ENCODE measurements around the gene SIRT5.

The SIRT5 gene

DNA sequence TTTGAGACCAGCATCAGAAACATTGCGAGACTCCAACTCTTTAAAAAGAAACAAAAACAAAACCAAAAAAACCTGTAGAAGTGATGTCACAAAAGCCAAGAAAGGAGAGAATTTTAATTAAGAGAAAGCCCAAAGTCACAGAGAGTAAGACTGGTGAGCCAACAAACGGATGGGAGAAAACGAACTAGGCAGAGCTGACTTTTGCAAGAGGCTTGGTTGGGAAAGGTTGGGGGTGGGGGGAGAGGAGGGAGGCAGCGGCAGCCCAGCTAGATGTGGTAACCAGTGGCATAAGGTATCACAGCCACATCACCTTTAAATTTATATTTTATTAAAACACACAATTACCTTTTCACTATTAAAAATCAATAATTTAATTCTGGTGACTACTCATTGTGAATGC lies 64.2 kb downstream of the SIRT5 start:
- no peak for DNase-seq

DNA sequence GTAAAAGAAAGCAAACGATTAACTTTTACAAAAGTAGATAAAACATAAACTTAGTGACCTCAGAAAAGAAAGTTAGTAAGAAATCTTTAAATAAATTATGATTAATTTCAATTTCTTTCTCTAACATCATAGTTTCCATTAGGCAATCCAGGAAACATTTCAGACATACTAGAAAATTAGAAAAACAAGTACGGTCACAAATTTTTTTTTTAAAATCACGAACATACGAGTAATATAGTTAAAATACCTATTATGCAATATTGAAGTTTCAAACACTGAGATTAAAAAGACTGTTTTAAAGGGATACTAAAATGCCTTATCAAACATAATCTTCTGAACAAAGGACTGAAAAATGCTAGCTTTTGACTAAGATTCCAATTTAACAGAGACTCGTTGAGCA lies 66.9 kb downstream of the SIRT5 start:
- DNase-seq = no peak

DNA sequence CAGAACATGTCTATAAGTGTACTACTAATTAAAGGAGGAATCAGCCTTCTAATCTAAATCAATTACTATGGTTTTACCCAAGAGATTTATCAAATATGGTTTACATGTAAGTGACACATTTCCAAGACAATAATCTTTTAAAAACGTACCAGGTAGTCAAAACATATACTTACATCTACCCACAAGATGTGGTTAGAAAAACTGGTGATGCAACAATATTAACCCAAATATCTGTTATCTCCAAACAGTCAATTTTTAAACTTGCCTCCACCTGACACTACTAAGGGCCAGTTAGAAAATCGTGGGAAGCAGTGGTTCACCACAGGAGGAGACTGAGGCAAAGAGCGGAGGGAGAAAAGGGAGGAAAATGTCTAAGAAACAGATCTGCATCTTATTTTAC lies 68.7 kb downstream of the SIRT5 start:
- DNase-seq = no peak

DNA sequence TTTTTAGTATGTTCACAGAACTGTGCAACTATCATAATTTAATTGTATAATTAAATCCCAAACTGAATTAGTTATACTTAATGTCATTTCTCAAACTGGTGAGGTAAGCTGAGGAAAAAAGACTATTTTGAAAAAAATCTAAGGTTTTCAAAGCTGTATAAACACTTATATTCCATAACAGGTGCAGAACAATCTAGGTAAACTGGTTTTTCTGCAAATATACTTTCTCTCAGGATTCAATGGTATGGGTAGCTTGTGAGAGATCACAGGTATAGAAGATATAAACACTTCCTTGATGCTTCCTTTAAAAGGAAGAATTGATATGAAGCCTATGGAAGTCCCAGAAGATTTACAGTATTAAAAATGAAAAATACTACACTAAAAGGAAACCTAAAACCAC lies 74.4 kb downstream of the SIRT5 start:
- no peak for DNase-seq

DNA sequence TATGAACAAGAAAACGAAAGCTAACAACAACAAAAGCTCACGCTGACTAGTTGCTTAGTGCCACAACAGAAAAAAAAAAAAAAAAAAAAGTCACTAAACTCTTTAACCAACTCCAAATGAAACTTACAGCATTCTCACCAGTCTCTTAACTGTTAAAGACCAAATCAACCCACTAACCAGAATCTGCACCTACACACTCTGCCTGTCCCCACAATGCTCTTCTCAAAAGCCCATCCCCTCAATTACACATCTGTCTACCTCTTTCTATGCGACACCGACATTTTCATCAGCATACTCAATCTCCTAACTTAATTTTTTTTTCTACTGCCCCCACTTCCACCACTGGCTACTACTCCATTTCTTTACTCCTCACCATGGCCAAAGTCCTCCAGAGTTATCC lies 75.0 kb downstream of the SIRT5 start:
- DNase-seq = no peak

DNA sequence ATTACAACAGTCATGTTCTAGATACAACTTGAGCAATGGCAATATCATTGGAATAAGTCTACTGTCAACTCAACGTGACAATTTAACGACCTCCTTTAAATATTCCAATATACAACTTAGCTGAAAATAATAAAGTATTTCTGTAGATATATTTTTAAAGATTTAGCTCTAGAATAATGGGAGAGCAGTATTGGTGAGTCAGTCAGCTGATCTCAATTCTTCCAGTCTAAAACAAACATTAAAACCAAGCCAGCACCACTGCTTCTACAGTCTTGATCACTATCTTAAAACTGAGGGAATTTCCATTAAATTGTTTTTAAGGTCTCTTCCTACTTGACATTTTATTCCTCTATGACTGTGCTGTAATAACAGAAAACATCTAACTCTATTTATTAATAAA lies 78.9 kb downstream of the SIRT5 start:
- no peak for DNase-seq

DNA sequence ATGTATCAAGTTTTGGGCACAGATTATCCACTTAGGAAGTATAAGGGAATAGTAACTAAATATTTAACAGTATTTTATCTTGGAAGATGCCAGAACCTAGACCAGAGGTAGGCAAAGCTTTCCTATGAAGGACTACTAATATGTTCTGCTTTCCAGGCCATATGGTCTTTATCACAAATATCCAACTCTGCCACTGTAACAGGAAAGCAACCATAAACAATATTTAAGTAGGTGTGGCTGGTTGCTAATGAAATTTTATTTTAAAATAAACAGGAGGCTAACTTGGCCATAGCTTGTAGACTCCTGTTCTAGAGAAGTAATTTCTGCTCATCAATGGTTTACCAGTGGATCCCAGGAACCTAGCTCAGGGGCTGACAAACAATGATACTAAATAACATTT lies 80.1 kb downstream of the SIRT5 start:
- DNase-seq = no peak

DNA sequence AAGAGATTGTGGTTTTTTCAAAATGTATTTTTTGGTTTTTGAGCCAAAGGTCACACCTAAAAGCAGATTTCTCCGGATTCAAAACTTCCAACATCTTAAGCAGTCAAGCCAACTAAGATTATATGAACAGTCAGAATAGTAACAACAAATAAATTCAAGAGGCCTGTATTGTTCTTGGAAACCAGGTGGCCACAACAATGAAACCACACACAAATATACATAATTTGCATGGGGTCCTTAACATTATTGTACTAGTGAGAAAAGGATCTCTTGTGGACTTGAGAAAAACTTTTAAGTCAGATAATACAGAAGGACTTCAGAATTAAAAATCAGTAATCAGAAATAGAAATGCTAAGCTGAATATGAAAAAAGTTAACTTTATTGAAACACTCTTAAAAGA lies 81.3 kb downstream of the SIRT5 start:
- DNase-seq = no peak

DNA sequence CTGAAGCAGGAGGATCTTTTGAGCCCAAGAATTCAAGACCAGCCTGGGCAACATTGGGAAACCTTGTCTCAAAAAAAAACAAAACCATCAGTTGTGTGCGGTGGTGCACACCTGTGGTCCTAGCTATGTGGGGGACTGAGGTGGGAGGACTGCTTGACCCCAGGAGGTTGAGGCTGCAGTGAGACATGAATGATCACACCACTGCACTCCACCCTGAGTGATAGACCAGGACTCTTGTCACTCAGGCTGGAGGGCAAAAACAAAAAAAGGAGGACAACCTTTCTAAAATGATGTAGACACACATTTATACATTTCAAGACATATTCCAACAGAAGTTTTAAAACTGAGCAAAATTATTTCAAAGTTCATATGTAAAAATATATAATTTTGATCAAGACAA lies 85.9 kb downstream of the SIRT5 start:
- DNase-seq = no peak

DNA sequence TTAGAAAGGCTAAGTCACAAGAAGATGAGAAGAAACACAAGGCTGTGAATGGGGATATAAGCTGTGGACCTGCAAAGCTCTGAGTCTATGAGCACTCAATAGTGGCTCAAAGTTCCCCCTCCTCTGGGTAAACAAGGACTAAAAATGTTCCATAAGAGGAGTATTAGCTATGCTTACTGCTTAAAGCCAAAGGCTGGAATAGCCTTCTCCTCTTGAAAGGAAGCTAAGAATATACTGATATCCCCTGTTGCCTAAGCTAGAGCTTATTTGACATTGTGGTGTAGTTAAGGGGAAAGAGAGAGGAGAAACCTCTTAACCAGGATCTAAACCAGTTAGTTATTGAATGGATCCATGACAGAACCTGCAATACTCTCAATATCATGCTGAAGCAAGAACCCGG lies 86.5 kb downstream of the SIRT5 start:
- DNase-seq = no peak

DNA sequence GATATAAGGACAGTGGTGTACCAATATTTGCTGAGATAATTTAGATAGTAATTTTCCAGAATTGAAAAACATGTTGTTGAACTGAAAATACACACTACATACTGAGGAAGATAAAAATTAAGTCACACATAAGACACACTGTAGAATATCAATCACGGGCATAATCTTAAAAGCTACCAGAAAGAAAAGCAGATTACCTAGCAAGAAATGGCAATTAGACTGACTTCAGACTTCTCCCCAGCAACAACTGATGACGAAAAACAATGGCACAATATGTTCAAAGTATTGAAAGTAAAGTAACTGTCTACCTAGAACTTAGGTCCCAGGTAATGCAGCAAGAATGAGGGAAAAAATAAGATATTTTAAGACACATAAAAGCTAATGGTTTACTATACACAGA lies 87.2 kb downstream of the SIRT5 start:
- DNase-seq = no peak

DNA sequence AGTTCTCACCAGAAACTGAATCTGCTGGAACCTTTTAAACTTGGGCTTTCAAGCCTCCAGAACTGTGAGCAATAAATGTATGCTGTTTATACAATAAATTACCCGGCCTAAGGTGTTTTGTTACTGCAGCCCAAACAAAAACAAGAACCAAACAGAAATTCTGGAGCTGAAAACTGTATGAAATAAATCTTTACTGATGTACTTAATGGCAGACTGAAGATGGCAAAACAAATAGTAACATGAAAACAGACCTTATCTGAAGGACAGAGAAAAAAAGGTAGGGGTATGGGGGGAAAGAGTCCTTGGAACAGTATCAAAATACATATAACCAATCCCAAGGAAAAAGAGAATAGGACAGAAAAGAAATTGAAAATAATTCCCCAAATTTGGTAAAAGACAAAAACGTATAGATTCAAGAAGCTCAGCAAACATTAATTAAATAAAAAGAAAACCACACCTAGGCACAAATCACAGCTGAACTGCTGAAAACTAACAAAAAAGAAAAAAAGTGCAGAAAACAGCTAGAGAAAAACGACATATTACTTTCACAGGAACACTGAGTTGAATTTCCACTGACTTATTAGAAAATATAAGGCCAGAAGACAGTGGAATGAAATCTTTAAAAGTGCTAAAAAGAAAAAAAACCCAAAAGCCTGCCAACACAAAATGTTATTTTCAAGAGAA lies 88.4 kb downstream of the SIRT5 start:
- no peak for DNase-seq

DNA sequence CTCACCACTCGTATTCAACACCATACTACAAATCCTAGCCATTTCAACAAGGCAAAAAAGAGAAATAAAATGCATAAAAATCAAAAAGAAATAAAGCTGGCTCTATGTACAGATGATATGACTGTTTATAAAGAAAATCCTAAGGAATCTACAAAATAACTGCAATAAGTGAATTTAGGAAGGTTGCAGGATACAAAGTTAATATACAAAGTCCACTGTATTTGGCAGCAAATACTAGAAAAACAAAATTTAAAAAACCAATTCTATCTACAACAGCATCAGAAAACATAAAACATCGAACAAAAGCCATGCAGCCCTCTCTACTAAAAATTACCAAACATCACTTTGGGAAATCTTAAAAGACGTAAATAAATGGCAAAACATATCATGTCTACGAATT lies 89.6 kb downstream of the SIRT5 start:
- no peak for DNase-seq

Measured in activated CD4-positive, CD25-positive, alpha-beta regulatory T cell treated with anti-CD3 and anti-CD28 coated beads, Interleukin-2, amount 50 U/mL, for 72 hours (primary cell).